Upper lobe of left lung (tissue), 6 donors: ENCODE measurements around the gene ACER1. TPM values are rescaled to one million over a fixed set of nuclear protein-coding genes. Genes with fewer than 3 reads are reported as not detected.
A peak's percentile ranks its signal among the peaks of the same experiment; 100 is the strongest.

ENCODE experiments used
- ATAC-seq, 2 donors: fragments of 200-7000 bp; cut with Tn5 transposase; one replicate each; pipeline ENCODE4 v1.9.1; 2022; ENCODE audit warnings: mild to moderate bottlenecking in 2 of 2, moderate library complexity in 2 of 2; ENCODE audit not compliant: low FRiP score in 2 of 2
- DNase-seq, 2 donors: peaks; one replicate each; pipeline ENCODE4 v3.0.0-alpha.2; 2019 to 2020
- H3K27ac ChIP-seq, 4 donors: fragments of 200-600 bp; sonication (generic); one replicate each; pipeline ENCODE4 v1.5.1; 2016 to 2019
- H3K27me3 ChIP-seq, 4 donors: fragments of 200-600 bp; sonication (generic); one replicate each; pipeline ENCODE4 v1.5.1; 2017 to 2019
- H3K36me3 ChIP-seq, 4 donors: fragments of 200-600 bp; sonication (generic); one replicate each; pipeline ENCODE4 v1.5.1; 2016 to 2019
- H3K4me1 ChIP-seq, 4 donors: fragments of 200-600 bp; sonication (generic); one replicate each; pipeline ENCODE4 v1.5.1; 2018 to 2019
- H3K4me3 ChIP-seq, 4 donors: fragments of 200-600 bp; sonication (generic); one replicate each; pipeline ENCODE4 v1.5.1; 2017 to 2019; ENCODE audit warnings: mild to moderate bottlenecking in 2 of 4, moderate library complexity in 1 of 4
- H3K9me3 ChIP-seq, 4 donors: fragments of 200-600 bp; sonication (generic); one replicate each; pipeline ENCODE4 v1.5.1; 2018 to 2019
- CTCF ChIP-seq, 6 experiments: fragments of 450-650 bp in 4 of 6; fragments of 200-600 bp in 2 of 6; sonication (generic) in 2 of 6; IDR thresholded peaks; one replicate each; pipeline ENCODE4 v1.5.1; 2016 to 2019; ENCODE audit warnings: antibody characterized with exemption in 6 of 6
- EP300 ChIP-seq, 4 donors: sonication (generic); formaldehyde crosslinking; IDR thresholded peaks; one replicate each; pipeline ENCODE4 v1.5.1; 2017; ENCODE audit warnings: antibody characterized with exemption in 4 of 4, control low read depth in 2 of 4
- POLR2A ChIP-seq, 4 donors: fragments of 450-650 bp; IDR thresholded peaks; one replicate each; pipeline ENCODE4 v1.5.1; 2016 to 2017; ENCODE audit warnings: antibody characterized with exemption in 4 of 4, mild to moderate bottlenecking in 2 of 4
- POLR2AphosphoS5 ChIP-seq, 2 donors: sonication (generic); formaldehyde crosslinking; IDR thresholded peaks; one replicate each; pipeline ENCODE4 v1.5.1; 2017; ENCODE audit warnings: antibody characterized with exemption in 2 of 2
- WGBS, 2 donors: methylation state at CpG; one replicate each; pipeline ENCODE4 v1.1.5; 2017 to 2018; 5-methylcytosine and 5-hydroxymethylcytosine counted together
- total RNA-seq, 6 donors: library from RNA; depleted of rRNA in 4 of 6; stranded (reverse); fragments of >200 nt in 4 of 6; gene quantifications; one replicate each; pipeline versions ENCODE4 v1.1.0 to v1.2.1, GENCODE V29; 2016 to 2021
- donor health status: DM: no; HTN: no; CAD: no; lungs with moderate emphysema.
- donor health status: DM: no; HTN: yes; CAD: no; lungs with severe emphysema.

Gene ACER1
- total RNA-seq, 6 donors from 2014 or later, result not detected

- Histone ChIP-seq H3K4me1 (peaks cover 5 to 18% (median 7%) of the 10 kb centered on the region in 4 donors), H3K9me3 (no peaks in the 10 kb centered on the region), H3K27me3 (no peaks in the 10 kb centered on the region), H3K36me3 (peaks cover 38 to 68% (median 57%) of the 10 kb centered on the region in 4 donors), H3K27ac (no peak overlapping the region), H3K4me3 (no peak overlapping the region)
- ATAC-seq (no peak), DNase-seq (no peak)
- 88 to 95% methylated on average over 9 of the region's 9 CpGs for WGBS, 2 donors
- TF ChIP-seq EP300 (IDR thresholded peaks at IDR 0.05) (no peak), POLR2AphosphoS5 (IDR thresholded peaks at IDR 0.05) (no peak), POLR2A (IDR thresholded peaks at IDR 0.05) (no peak), CTCF (IDR thresholded peaks at IDR 0.05) (no peak)
Observed at GRCh38 chr19:6378486-6378885, 45.1 kb upstream of the ACER1 start.

GRCh38 chr19:6378041-6378440 is 44.6 kb upstream of the ACER1 start:
- Histone ChIP-seq H3K36me3 (peaks cover 34 to 64% (median 53%) of the 10 kb centered on the region in 4 donors), H3K27me3 (no peaks in the 10 kb centered on the region), H3K9me3 (no peaks in the 10 kb centered on the region), H3K27ac (no peak overlapping the region), H3K4me3 (no peak overlapping the region), H3K4me1 (peaks cover 5 to 20% (median 7%) of the 10 kb centered on the region in 4 donors)
- ATAC-seq (no peak), DNase-seq (no peak)
- 72 to 73% methylated on average over 5 to 6 of the region's 6 CpGs for WGBS, 2 donors
- TF ChIP-seq POLR2AphosphoS5 (IDR thresholded peaks at IDR 0.05), result no peak
- no peak for TF ChIP-seq POLR2A (IDR thresholded peaks at IDR 0.05)
- no peak for TF ChIP-seq CTCF (IDR thresholded peaks at IDR 0.05)
- TF ChIP-seq EP300 (IDR thresholded peaks at IDR 0.05), result no peak

- Histone ChIP-seq H3K36me3 (peaks cover 23 to 50% (median 40%) of the 10 kb centered on the region in 4 donors), H3K27me3 (no peaks in the 10 kb centered on the region), H3K27ac (no peak overlapping the region), H3K9me3 (no peaks in the 10 kb centered on the region), H3K4me1 (peaks cover 9 to 27% (median 12%) of the 10 kb centered on the region in 4 donors), H3K4me3 (no peak overlapping the region)
- ATAC-seq, result no peak
- 81% methylated on average over 17 to 19 of the region's 19 CpGs for WGBS, 2 donors
- no peak for DNase-seq
- TF ChIP-seq POLR2A (IDR thresholded peaks at IDR 0.05) (no peak), POLR2AphosphoS5 (IDR thresholded peaks at IDR 0.05) (no peak), EP300 (IDR thresholded peaks at IDR 0.05) (no peak), CTCF (IDR thresholded peaks at IDR 0.05) (no peak)
Observed at GRCh38 chr19:6376512-6377190, 43.2 kb upstream of the ACER1 start.

GRCh38 chr19:6375411-6376010 is 42.1 kb upstream of the ACER1 start, which contains the start of gene PSPN:
TSS of gene PSPN (minus strand) at chr19:6375933. CDS start at chr19:6375849, 84 bp downstream.
- Histone ChIP-seq H3K36me3 (peaks cover 12 to 39% (median 29%) of the 10 kb centered on the region in 4 donors), H3K27me3 (no peaks in the 10 kb centered on the region), H3K4me1 (peaks cover 9 to 27% (median 12%) of the 10 kb centered on the region in 4 donors), H3K27ac (peak within 1 kb of the TSS in 1 of 4 donors; percentile 5), H3K4me3 (no peak within 1 kb of the TSS), H3K9me3 (no peaks in the 10 kb centered on the region)
- TF ChIP-seq CTCF (IDR thresholded peaks at IDR 0.05) (no peak), POLR2A (IDR thresholded peaks at IDR 0.05) (no peak), EP300 (IDR thresholded peaks at IDR 0.05) (no peak), POLR2AphosphoS5 (IDR thresholded peaks at IDR 0.05) (no peak)
- DNase-seq (peak in 1 of 2 donors; percentile 83), ATAC-seq (no peak)
- WGBS, 2 donors, result 78 to 90% methylated on average over 8 to 25 of the region's 25 CpGs
